ENCODE measurements around the gene TMOD4. TPM values are rescaled to one million over a fixed set of nuclear protein-coding genes. Genes with fewer than 3 reads are reported as not detected.

Gene TMOD4
- total and polyA plus RNA-seq, 2 of the 13 experiments (the other 11 are each of a cell fraction or from before 2014, with no cell fraction given): 0.66 TPM; not detected in 1

DNA sequence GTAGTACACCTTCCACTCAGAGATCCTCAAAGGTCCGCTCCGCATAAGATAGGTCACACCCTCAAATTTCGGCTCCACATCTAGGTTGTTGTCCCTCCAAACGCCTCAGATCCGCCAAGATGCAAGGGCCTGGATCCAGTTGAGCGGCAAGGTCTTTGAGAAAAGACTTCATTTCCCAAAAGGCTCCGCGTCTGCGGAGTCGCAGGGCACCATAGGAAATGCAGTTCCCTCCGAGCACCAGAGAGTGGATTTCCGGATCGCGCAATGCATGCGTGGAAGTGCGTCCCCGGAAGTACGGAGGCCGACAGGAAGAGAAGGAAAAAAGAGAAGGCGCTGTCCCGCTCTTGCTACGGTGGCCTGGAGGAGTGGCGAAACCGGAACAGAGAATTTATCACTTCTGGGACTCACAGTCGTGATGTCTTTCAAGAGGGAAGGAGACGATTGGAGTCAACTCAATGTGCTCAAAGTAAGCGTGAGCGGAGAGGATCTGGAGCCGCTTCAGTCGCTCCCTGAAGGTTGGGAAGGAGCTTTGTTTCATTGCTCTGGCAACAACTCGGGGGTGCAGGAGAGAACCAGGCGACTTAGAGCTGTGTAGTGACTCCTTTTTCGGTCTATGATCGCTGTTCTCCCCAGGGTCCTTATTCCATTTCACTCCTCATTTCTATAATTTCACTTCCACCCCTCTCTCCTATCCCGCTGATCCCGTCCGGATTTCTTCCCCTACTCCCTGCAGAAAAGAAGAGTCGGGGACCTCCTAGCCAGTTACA lies 9.9 kb downstream of the TMOD4 start, which contains the start of the genes LYSMD1 and SCNM1 (continued):
- TF ChIP-seq PTBP1 (IDR thresholded peaks at IDR 0.05; ENCODE audit: low read depth, low read length, poor library complexity, severe bottlenecking): no peak
- TF ChIP-seq ZNF556 (CRISPR knock-in tag; IDR thresholded peaks at IDR 0.05; ENCODE audit: borderline replicate concordance): peak; percentile 91; the same call in 1 of the 2 replicates
- TF ChIP-seq ZNF674 (CRISPR knock-in tag; IDR thresholded peaks at IDR 0.05; ENCODE audit: low read depth): 0 out of 2 replicates have a peak, but pooled peaks have one; percentile 48
- TF ChIP-seq ZFP1 (CRISPR knock-in tag; IDR thresholded peaks at IDR 0.05): peak; percentile 82; the same call in 1 of the 2 replicates
- no peak for TF ChIP-seq ZNF3 (CRISPR knock-in tag; IDR thresholded peaks at IDR 0.05)
- no peak for TF ChIP-seq KDM1A (CRISPR knock-in tag; IDR thresholded peaks at IDR 0.05)
- TF ChIP-seq KLF15 (CRISPR knock-in tag; IDR thresholded peaks at IDR 0.05; ENCODE audit: borderline replicate concordance): no peak
- no peak for TF ChIP-seq PRPF4 (IDR thresholded peaks at IDR 0.05; ENCODE audit: low read depth, low read length, poor library complexity, severe bottlenecking)
- TF ChIP-seq, protein P1, sequence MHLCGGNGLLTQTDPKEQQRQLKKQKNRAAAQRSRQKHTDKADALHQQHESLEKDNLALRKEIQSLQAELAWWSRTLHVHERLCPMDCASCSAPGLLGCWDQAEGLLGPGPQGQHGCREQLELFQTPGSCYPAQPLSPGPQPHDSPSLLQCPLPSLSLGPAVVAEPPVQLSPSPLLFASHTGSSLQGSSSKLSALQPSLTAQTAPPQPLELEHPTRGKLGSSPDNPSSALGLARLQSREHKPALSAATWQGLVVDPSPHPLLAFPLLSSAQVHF (CRISPR knock-in tag; IDR thresholded peaks at IDR 0.05): no peak
- peak; percentile 30; the same call in 1 of the 2 replicates for TF ChIP-seq MAFF (IDR thresholded peaks at IDR 0.05; ENCODE audit: low read depth, low read length)
- TF ChIP-seq TARDBP (CRISPR knock-in tag; IDR thresholded peaks at IDR 0.05): peak; percentile 91
- TF ChIP-seq SIX4 (CRISPR knock-in tag; IDR thresholded peaks at IDR 0.05): peak; percentile 62; the same call in 1 of the 2 replicates
- TF ChIP-seq, protein P2, sequence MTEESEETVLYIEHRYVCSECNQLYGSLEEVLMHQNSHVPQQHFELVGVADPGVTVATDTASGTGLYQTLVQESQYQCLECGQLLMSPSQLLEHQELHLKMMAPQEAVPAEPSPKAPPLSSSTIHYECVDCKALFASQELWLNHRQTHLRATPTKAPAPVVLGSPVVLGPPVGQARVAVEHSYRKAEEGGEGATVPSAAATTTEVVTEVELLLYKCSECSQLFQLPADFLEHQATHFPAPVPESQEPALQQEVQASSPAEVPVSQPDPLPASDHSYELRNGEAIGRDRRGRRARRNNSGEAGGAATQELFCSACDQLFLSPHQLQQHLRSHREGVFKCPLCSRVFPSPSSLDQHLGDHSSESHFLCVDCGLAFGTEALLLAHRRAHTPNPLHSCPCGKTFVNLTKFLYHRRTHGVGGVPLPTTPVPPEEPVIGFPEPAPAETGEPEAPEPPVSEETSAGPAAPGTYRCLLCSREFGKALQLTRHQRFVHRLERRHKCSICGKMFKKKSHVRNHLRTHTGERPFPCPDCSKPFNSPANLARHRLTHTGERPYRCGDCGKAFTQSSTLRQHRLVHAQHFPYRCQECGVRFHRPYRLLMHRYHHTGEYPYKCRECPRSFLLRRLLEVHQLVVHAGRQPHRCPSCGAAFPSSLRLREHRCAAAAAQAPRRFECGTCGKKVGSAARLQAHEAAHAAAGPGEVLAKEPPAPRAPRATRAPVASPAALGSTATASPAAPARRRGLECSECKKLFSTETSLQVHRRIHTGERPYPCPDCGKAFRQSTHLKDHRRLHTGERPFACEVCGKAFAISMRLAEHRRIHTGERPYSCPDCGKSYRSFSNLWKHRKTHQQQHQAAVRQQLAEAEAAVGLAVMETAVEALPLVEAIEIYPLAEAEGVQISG (CRISPR knock-in tag; IDR thresholded peaks at IDR 0.05): peak; percentile 98
- TF ChIP-seq, protein P3, sequence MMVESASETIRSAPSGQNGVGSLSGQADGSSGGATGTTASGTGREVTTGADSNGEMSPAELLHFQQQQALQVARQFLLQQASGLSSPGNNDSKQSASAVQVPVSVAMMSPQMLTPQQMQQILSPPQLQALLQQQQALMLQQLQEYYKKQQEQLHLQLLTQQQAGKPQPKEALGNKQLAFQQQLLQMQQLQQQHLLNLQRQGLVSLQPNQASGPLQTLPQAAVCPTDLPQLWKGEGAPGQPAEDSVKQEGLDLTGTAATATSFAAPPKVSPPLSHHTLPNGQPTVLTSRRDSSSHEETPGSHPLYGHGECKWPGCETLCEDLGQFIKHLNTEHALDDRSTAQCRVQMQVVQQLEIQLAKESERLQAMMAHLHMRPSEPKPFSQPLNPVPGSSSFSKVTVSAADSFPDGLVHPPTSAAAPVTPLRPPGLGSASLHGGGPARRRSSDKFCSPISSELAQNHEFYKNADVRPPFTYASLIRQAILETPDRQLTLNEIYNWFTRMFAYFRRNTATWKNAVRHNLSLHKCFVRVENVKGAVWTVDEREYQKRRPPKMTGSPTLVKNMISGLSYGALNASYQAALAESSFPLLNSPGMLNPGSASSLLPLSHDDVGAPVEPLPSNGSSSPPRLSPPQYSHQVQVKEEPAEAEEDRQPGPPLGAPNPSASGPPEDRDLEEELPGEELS (CRISPR knock-in tag; IDR thresholded peaks at IDR 0.05): peak; percentile 69
- TF ChIP-seq, protein P4, sequence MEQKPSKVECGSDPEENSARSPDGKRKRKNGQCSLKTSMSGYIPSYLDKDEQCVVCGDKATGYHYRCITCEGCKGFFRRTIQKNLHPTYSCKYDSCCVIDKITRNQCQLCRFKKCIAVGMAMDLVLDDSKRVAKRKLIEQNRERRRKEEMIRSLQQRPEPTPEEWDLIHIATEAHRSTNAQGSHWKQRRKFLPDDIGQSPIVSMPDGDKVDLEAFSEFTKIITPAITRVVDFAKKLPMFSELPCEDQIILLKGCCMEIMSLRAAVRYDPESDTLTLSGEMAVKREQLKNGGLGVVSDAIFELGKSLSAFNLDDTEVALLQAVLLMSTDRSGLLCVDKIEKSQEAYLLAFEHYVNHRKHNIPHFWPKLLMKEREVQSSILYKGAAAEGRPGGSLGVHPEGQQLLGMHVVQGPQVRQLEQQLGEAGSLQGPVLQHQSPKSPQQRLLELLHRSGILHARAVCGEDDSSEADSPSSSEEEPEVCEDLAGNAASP (CRISPR knock-in tag; IDR thresholded peaks at IDR 0.05; ENCODE audit: borderline replicate concordance): peak; percentile 26; the same call in 1 of the 2 replicates
- TF ChIP-seq, protein P5, sequence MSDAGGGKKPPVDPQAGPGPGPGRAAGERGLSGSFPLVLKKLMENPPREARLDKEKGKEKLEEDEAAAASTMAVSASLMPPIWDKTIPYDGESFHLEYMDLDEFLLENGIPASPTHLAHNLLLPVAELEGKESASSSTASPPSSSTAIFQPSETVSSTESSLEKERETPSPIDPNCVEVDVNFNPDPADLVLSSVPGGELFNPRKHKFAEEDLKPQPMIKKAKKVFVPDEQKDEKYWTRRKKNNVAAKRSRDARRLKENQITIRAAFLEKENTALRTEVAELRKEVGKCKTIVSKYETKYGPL (CRISPR knock-in tag; IDR thresholded peaks at IDR 0.05): peak; percentile 58; the same call in 1 of the 2 replicates
- TF ChIP-seq ZNF549 (CRISPR knock-in tag; IDR thresholded peaks at IDR 0.05): 0 out of 2 replicates have a peak, but pooled peaks have one; percentile 57
- TF ChIP-seq ZNF776 (CRISPR knock-in tag; IDR thresholded peaks at IDR 0.05): 0 out of 2 replicates have a peak, but pooled peaks have one; percentile 50
- no peak for TF ChIP-seq ATF7 (IDR thresholded peaks at IDR 0.05)
- TF ChIP-seq ATF7 (CRISPR knock-in tag; IDR thresholded peaks at IDR 0.05): 0 out of 2 replicates have a peak, but pooled peaks have one; percentile 32
- no peak for TF ChIP-seq ONECUT2 (CRISPR knock-in tag; IDR thresholded peaks at IDR 0.05)

Measured in HepG2 (cell line).